Stimulated activated CD4-positive, alpha-beta T cell treated with anti-CD3 and anti-CD28 coated beads, Interleukin-2, amount 100 ng/mL, for 4 hours (primary cell): Measurements from ENCODE around the gene EGFR.
"Not testable (repeated sequence)": the region's sequence is repeated elsewhere in the genome, so short reads cannot be mapped to it uniquely, and the experiment has no call there.

ENCODE experiments used
- DNase-seq: peaks from one replicate; pipeline ENCODE4 v3.0.0-alpha.2; 2020; ENCODE audit warnings: low read depth

EGFR gene

GRCh38 chr7:55013851-55014250, 5.0 kb upstream of the EGFR start:
- no peak for DNase-seq

DNA sequence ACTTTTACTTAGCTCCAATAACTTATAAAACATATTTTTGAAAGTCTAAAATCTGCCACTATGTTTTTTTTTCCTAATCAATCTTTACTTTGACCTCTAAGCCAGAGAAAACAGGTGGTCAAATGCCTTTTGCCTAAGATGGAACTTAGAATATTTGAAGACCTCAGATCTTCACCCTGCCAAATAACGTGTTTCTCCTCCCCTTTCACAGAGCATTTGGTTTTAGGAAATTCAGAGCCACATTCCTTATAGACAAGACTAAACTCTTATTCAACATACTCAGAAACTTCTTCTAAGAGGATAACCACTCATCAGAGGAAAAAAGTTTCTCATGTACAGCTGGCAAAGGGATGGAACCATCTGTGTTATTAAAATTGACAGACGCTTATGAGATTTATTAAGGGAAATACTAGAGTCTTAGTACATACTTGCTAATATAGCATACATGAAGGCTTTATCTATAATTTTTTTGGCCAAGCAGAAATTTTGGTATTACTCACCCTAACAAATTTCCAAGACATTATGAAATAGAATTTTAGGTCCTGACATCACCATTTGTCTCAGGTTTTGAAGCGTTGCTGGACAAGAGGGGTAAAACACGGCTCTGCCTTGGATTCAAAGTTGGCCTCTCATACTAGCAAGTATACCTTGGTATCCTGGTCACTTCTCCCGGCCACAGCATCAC, 2.6 kb upstream of the EGFR start:
- no peak for DNase-seq

GRCh38 chr7:55016746-55017090, 2.1 kb upstream of the EGFR start:
- no peak for DNase-seq

GRCh38 chr7:55017841-55018240, 976 bp upstream of the EGFR start:
- DNase-seq, result no peak

DNA sequence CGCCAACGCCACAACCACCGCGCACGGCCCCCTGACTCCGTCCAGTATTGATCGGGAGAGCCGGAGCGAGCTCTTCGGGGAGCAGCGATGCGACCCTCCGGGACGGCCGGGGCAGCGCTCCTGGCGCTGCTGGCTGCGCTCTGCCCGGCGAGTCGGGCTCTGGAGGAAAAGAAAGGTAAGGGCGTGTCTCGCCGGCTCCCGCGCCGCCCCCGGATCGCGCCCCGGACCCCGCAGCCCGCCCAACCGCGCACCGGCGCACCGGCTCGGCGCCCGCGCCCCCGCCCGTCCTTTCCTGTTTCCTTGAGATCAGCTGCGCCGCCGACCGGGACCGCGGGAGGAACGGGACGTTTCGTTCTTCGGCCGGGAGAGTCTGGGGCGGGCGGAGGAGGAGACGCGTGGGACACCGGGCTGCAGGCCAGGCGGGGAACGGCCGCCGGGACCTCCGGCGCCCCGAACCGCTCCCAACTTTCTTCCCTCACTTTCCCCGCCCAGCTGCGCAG, 424 bp downstream of the EGFR start:
- DNase-seq, result no peak

GRCh38 chr7:55019691-55020465, 1.1 kb downstream of the EGFR start:
- DNase-seq, result no peak

- no peak for DNase-seq
These were observed 1.7 kb downstream of the EGFR start for GRCh38 chr7:55020466-55020871.

GRCh38 chr7:55021053-55021452, 2.2 kb downstream of the EGFR start:
- no peak for DNase-seq

DNA sequence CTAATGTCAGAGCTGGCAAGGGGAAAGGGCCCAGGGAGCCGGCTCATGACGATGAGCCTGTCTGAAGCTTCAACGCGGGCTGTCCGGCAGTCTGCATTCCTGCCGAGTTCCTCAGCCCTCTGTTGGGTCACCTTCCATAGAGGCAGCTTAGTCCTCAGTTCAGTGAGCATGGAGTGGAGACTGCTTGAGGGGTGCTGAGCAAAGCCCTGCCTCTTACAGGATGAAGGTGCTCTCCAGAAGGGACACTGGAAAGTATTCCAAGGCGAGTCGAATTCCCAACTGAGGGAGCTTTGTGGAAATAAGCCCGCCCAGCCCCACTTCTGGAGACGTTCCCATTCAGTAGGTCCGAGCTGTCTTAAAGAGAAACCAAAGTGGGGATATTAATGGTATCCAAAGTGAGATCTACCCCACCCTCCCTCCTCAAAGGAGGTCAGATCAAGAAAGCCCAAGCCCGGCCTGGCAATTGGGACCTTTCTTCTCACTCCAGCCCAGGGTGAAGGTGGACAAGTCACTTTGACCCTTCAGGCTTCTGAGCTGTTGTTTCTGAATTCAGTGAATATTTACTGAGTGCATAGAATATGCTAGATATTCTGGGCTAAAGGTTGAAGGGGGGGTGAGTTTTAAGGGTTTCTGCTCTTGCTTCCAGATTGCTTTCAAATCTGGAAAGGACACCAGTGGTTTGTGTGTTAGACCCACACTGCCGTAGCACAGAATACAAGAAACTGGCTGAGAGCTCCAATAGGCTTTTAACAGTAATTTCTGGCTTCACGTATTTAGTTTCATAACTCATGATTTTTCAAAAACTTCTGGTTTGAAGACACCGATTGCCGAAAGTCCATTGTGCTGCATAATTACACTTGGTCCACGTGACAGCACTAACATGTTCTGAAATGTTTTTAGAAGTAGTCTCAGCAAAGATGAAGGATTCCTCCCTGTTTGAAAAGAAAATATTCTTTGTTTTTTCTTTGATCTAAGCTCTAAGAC, 3.5 kb downstream of the EGFR start:
- DNase-seq, result no peak

DNA sequence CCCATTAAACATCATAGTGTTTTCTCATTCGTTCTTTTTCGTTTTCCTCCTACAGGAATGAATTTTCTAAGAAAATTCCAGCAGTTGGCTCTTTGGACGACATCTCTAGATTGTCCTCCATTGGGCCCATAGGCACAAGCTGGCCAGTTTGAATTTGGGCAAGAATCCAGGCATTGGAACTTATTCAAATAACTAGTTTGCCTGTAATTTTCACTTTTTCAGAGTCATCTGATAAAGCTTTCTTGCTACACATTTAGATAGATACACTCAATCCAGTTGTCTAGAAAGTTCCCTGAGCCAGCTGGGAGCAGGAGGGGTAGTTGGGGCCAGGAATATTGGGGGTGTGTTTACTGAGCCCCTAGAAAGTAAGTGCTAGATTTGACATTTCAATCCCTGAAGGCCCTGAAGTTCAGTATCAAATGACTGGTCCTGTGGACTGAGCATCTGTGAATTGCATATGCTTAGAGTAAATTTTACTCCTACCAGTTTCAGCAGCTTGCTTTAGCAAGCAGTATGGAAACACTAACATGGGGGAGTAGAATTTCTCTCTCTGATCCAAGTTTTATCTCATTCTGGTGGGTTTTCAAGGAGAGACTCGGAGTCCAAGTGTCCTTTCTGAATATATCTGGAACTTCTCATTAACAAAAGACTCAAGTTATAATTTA, 5.2 kb downstream of the EGFR start:
- DNase-seq, result no peak

- no peak for DNase-seq
These were observed 6.0 kb downstream of the EGFR start for GRCh38 chr7:55024776-55025175.

DNA sequence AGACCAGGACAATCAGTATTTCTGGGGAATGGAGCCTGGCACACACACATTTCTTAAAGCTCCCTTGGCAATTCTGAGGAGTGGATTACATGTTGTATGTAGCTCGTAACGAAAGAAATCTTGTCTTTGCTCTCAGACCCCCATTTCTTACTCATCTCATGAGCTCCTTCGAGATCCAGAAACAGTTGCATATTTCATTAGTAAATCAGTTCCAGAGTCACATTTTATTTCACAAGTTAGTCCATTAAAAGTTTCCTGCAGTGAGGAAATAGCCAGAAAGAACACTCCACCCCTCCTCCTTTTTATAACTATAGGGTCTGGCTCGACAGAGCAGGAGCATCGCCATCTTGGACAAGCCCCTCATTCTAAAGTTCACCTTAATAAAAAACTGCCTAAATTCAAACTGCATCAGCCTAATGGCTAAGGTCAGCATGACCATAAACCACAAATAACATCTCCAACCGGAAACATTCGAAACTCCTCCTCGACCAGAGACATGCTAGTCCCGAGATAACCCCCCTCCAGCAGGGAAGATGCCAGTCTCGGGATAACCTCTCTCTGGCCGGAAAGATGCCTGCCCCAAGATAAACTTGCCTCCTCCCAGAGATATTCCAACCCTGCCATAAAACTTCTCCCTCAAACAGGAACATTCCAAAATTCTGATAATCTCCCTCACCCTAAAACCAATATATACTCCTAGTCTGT, 7.4 kb downstream of the EGFR start:
- no peak for DNase-seq

DNA sequence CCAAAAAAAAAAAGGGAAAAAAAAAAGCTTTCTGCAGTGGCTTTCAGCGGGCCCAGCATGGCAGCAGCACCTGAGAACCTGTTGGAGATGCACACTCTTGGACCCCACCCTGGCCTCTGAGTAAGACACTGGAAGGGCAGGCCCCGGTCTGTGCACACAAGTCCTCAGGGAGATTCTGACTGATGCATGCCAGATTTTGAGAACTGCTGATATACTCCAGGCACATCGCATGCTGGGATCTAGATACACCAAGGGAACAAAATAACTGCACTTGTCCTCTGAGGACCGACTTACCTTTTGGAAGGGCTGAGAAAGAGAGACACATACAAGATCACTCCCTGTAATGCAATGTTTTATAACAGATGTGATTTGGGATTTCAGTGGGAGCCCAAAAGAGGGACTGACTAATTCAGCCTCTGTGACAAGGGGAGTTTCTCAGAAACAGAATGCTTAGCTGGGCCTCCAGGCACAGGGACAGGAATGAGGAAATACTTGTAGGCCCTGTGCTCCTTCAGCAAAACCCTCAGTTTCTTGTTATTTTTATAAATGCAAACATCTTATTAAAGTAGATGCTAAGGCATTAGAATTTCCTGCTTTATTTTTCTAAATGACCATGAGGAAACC, 8.2 kb downstream of the EGFR start:
- no peak for DNase-seq

GRCh38 chr7:55028011-55028410, 9.2 kb downstream of the EGFR start:
- DNase-seq, result no peak

DNA sequence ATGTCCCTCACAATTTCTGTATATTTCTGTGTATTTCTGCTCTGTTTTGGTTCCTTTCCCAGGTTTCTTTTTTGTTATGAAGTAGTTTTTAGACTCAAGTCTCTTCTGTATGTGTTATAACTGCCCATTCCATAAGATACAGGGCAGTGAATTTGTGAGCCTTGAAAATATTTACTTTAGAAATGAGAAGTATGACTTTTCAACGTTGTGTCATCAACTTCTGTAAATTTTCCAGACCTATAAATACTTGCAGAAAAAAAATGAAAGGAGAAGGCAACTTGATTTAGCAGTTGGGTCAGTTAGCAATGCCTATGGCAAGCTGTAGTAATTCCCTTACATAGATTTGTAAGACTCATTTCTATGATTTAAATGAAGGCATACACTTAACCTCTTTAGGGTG, 11.5 kb downstream of the EGFR start:
- DNase-seq, result no peak

DNA sequence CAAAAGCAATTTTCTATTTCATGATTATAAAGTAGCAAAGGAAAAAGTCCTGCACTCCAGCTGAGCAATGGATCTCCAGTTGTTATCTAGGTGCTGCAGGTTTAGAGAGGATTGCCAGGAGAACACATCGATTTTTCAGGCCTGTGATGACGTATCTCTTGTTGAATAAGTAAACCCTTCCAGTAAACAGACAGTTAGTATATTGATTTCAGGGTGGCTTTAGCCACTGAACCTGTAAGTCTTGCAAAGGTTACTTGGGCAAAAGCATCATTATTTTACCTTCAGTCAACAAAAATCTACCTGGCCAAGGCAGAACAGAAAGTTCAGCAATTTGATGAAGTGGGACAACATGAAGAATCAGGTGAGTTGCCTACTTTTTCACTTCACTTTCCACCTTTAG, 12.3 kb downstream of the EGFR start:
- no peak for DNase-seq

GRCh38 chr7:55032069-55032699, 13.4 kb downstream of the EGFR start:
- DNase-seq, result no peak

DNA sequence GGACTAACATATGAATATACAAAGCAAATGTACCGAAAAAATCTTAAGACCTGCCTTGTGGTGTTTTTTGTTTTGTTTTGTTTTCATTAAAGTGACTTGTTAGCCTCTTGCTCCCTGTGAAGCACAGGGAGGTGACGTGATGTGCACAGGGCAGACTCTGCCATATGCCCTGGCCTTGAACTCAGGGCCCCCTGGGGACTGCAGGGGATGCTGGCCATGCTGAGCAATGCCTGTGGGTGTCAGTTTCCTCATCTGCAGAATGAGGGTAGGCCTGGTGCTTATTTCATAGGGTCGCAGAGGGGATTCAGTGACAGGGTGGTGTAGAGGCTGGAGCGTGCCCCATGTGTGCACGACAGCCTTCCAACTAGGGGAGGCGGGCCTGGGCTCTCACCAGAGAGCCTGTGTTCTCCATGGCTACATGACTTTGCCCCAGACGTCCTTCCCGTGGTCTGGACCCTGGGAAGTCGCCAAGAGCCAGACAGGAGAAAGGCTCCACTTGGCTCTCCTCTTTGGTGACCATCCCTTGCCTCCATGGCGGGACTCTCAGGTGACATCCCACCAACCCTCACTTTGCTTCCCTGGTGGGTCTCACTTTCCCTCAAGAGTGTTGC, 14.5 kb downstream of the EGFR start:
- DNase-seq, result no peak

- DNase-seq, result no peak
These were observed 16.0 kb downstream of the EGFR start for GRCh38 chr7:55034776-55035175.

DNA sequence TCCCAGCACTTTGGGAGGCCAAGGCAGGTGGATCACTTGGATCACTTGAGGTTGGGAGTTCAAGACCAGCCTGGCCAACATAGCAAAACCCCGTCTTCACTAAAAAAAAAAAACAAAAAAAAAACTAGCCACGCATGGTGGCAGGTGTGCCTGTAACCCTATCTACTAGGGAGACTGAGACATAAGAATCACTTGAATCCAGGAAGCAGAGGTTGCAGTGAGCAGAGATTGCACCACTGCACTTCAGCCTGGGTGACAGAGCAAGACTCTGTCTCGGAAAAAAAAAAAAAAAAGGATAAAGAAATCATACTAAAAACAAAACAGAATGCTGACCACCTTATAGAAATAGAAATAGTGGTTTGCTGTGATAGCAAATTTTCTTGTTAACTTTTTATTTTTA, 16.6 kb downstream of the EGFR start:
- DNase-seq, result not testable (repeated sequence)
